Activated CD4-positive, alpha-beta T cell treated with anti-CD3 and anti-CD28 coated beads, Interleukin-2, amount 50 U/mL, for 4 hours (primary cell): ENCODE measurements around the gene CRAT.

Source experiments
- DNase-seq, 2 experiments: peaks; one replicate each; pipeline ENCODE4 v3.0.0-alpha.2; 2020

Gene CRAT

DNA sequence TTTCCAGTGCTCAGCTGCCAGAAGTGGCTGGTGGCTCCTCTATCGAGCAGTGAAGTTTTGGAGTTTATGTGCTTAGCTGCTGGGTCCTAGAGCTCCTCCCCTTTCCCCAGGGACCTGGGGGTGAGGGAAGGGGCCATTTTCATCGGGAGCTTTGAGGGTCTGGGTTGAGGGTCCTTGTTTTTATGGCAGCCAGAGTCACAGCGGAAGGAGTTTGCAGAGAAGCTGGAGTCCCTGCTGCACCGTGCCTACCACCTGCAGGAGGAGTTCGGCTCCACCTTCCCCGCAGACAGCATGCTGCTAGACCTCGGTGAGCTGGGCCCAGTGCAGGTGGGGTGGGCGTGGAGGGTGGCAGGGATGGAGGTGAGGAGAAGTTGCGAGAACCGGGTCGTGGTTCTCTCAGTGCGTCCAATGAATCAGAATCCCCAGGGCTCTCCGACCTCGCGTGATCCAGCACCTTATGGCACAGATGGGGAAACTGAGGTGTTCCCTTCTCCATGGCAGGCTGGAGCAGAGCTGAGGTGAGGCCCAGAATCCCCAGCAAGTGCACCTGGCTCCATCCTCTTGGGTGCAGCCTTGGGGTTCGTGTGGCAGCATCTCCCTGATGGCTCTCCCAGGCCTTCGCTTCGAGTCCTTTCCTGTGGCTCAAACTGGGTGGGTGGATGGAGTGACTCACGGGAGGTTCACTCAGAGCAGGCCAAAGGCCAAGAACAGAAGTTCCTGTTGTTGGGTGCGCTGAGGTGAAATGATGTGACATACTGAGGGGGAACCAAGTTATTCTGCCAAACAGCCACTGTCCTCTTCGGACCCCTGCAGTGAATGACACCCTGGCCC is 51.4 kb downstream of the CRAT start:
- DNase-seq, result no peak

DNA sequence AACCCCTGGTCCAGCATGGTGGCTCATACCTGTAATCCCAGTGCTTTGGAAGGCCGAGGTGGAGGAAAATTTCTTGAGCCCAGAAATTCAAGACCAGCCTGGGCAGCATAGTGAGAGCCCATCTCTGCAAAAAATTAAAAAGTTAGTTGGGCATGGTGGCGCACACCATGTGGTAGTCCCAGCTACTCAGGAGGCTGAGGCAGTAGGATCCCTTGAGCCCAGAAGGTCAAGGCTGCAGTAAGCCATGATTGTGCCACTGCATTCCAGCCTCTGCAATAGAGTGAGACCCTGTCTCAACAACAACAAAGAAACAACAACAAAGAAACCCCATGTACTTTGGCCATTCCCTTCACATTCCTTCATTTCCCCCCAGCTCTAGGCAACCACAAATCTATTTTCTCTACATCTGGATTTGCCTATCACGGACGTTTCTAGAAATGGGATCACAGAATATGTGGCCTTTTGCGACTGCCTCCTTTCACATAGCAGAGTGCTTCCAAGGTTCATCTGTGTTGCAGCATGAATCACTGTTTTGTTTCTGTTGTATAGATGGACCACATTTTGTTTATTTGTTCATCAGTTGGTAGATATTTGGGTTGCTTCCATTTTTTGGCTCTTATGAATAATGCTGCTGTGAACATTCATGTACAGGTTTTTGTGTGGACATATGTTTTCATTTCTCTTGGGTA is 56.3 kb downstream of the CRAT start:
- DNase-seq, result no peak

DNA sequence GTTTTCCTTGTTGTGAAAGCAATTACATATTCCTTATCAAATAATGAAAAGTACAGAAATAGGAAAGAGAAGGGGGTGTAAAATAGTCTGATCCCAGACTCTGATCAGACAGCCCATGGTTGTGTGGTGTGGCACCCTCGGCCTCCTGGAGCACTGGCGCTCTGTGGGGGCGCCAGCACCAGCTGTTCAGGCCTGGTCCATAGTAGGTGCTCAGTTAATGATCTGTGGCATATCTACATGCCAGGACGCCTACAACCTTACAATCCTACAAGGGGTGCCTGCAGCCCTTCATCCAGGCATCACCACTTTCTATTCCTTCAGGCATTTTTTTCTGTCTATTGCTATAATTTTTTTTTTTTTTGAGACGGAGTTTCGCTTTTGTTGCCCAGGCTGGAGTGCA is 57.6 kb downstream of the CRAT start:
- no peak for DNase-seq

DNA sequence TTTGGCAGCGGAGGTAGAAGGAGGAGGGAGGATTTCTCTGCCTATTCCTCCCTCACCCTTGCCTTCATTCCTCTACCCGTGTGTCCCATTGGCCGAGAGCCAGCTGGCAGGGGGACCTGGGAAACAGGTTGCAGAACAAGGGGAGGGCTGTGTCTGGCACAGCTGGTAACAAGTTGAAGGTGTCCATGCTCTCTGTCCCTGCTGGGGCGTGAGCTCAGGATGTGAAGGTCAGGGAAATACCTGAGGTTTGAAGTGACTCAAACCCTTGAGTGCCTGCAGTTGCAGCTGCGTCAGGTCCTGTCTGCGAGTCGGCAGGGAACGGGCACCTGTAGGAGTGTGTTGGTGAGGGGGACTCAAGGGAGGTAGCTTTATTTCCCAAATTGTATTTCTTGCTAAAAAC is 58.0 kb downstream of the CRAT start:
- DNase-seq, result no peak
